ENCODE results near the gene ITPR1.

The ITPR1 gene

GRCh38 chr3:4512895-4513616 lies 19.9 kb downstream of the ITPR1 start:
- no peaks in the 10 kb centered on the region for H3K4me1 ChIP-seq (ENCODE audit: control insufficient read depth, insufficient read depth, low read length)
- H3K9ac ChIP-seq (ENCODE audit: low read length): no peak overlapping the region
- H3K4me3 ChIP-seq (ENCODE audit: low read length): no peak overlapping the region
- H3K27me3 ChIP-seq (replicated peaks; ENCODE audit: control insufficient read depth, insufficient read depth, low read length): peaks cover 7% of the 10 kb centered on the region
- no peaks in the 10 kb centered on the region for H3K9me3 ChIP-seq (ENCODE audit: control insufficient read depth, low read length)
- H3K36me3 ChIP-seq (ENCODE audit: control insufficient read depth, insufficient read depth, low read length, severe bottlenecking): no peaks in the 10 kb centered on the region
- no peak for DNase-seq (ENCODE audit: low read depth)

- Histone ChIP-seq H3K36me3 (ENCODE audit: control insufficient read depth, insufficient read depth, low read length, severe bottlenecking) (no peaks in the 10 kb centered on the region), H3K27me3 (replicated peaks; ENCODE audit: control insufficient read depth, insufficient read depth, low read length) (peaks cover 7% of the 10 kb centered on the region), H3K9ac (ENCODE audit: low read length) (no peak overlapping the region), H3K4me1 (ENCODE audit: control insufficient read depth, insufficient read depth, low read length) (no peaks in the 10 kb centered on the region), H3K9me3 (ENCODE audit: control insufficient read depth, low read length) (no peaks in the 10 kb centered on the region), H3K4me3 (ENCODE audit: low read length) (no peak overlapping the region)
- no peak for DNase-seq (ENCODE audit: low read depth)
Measured at GRCh38 chr3:4514321-4514720, 21.2 kb downstream of the ITPR1 start.

- peaks cover 7% of the 10 kb centered on the region for H3K27me3 ChIP-seq (replicated peaks; ENCODE audit: control insufficient read depth, insufficient read depth, low read length)
- no peaks in the 10 kb centered on the region for H3K9me3 ChIP-seq (ENCODE audit: control insufficient read depth, low read length)
- H3K4me3 ChIP-seq (ENCODE audit: low read length): no peak overlapping the region
- H3K4me1 ChIP-seq (ENCODE audit: control insufficient read depth, insufficient read depth, low read length): no peaks in the 10 kb centered on the region
- no peaks in the 10 kb centered on the region for H3K36me3 ChIP-seq (ENCODE audit: control insufficient read depth, insufficient read depth, low read length, severe bottlenecking)
- no peak for DNase-seq (ENCODE audit: low read depth)
- no peak overlapping the region for H3K9ac ChIP-seq (ENCODE audit: low read length)
Measured at GRCh38 chr3:4514916-4515315, 21.8 kb downstream of the ITPR1 start.

- DNase-seq (ENCODE audit: low read depth): no peak
- Histone ChIP-seq H3K4me3 (ENCODE audit: low read length) (no peak overlapping the region), H3K36me3 (ENCODE audit: control insufficient read depth, insufficient read depth, low read length, severe bottlenecking) (no peaks in the 10 kb centered on the region), H3K27me3 (replicated peaks; ENCODE audit: control insufficient read depth, insufficient read depth, low read length) (peaks cover 3% of the 10 kb centered on the region), H3K9ac (ENCODE audit: low read length) (no peak overlapping the region), H3K4me1 (ENCODE audit: control insufficient read depth, insufficient read depth, low read length) (no peaks in the 10 kb centered on the region), H3K9me3 (ENCODE audit: control insufficient read depth, low read length) (no peaks in the 10 kb centered on the region)
Measured at GRCh38 chr3:4515916-4516579, 22.9 kb downstream of the ITPR1 start.

GRCh38 chr3:4517093-4517492 lies 23.9 kb downstream of the ITPR1 start:
- Histone ChIP-seq H3K4me1 (ENCODE audit: control insufficient read depth, insufficient read depth, low read length) (no peaks in the 10 kb centered on the region), H3K9ac (ENCODE audit: low read length) (no peak overlapping the region), H3K36me3 (ENCODE audit: control insufficient read depth, insufficient read depth, low read length, severe bottlenecking) (no peaks in the 10 kb centered on the region), H3K4me3 (ENCODE audit: low read length) (no peak overlapping the region), H3K27me3 (replicated peaks; ENCODE audit: control insufficient read depth, insufficient read depth, low read length) (no peaks in the 10 kb centered on the region), H3K9me3 (ENCODE audit: control insufficient read depth, low read length) (no peaks in the 10 kb centered on the region)
- DNase-seq (ENCODE audit: low read depth): no peak

- Histone ChIP-seq H3K27me3 (replicated peaks; ENCODE audit: control insufficient read depth, insufficient read depth, low read length) (no peaks in the 10 kb centered on the region), H3K36me3 (ENCODE audit: control insufficient read depth, insufficient read depth, low read length, severe bottlenecking) (no peaks in the 10 kb centered on the region), H3K9me3 (ENCODE audit: control insufficient read depth, low read length) (no peaks in the 10 kb centered on the region), H3K9ac (ENCODE audit: low read length) (no peak overlapping the region), H3K4me3 (ENCODE audit: low read length) (no peak overlapping the region), H3K4me1 (ENCODE audit: control insufficient read depth, insufficient read depth, low read length) (no peaks in the 10 kb centered on the region)
- DNase-seq (ENCODE audit: low read depth): no peak
Measured at GRCh38 chr3:4517643-4518311, 24.6 kb downstream of the ITPR1 start.

GRCh38 chr3:4520033-4520816 lies 27.1 kb downstream of the ITPR1 start:
- Histone ChIP-seq H3K4me3 (ENCODE audit: low read length) (no peak overlapping the region), H3K9me3 (ENCODE audit: control insufficient read depth, low read length) (no peaks in the 10 kb centered on the region), H3K36me3 (ENCODE audit: control insufficient read depth, insufficient read depth, low read length, severe bottlenecking) (no peaks in the 10 kb centered on the region), H3K27me3 (replicated peaks; ENCODE audit: control insufficient read depth, insufficient read depth, low read length) (no peaks in the 10 kb centered on the region), H3K9ac (ENCODE audit: low read length) (no peak overlapping the region), H3K4me1 (ENCODE audit: control insufficient read depth, insufficient read depth, low read length) (peaks cover 15% of the 10 kb centered on the region)
- DNase-seq (ENCODE audit: low read depth): no peak

GRCh38 chr3:4522947-4523346 lies 29.8 kb downstream of the ITPR1 start:
- Histone ChIP-seq H3K9ac (ENCODE audit: low read length) (no peak overlapping the region), H3K4me3 (ENCODE audit: low read length) (no peak overlapping the region), H3K9me3 (ENCODE audit: control insufficient read depth, low read length) (no peaks in the 10 kb centered on the region), H3K4me1 (ENCODE audit: control insufficient read depth, insufficient read depth, low read length) (peaks cover 15% of the 10 kb centered on the region), H3K36me3 (ENCODE audit: control insufficient read depth, insufficient read depth, low read length, severe bottlenecking) (no peaks in the 10 kb centered on the region), H3K27me3 (replicated peaks; ENCODE audit: control insufficient read depth, insufficient read depth, low read length) (no peaks in the 10 kb centered on the region)
- DNase-seq (ENCODE audit: low read depth): no peak

GRCh38 chr3:4523710-4524698 lies 30.9 kb downstream of the ITPR1 start:
- DNase-seq (ENCODE audit: low read depth): peak; percentile 76
- H3K27me3 ChIP-seq (replicated peaks; ENCODE audit: control insufficient read depth, insufficient read depth, low read length): no peaks in the 10 kb centered on the region
- no peaks in the 10 kb centered on the region for H3K9me3 ChIP-seq (ENCODE audit: control insufficient read depth, low read length)
- peaks cover 23% of the 10 kb centered on the region for H3K4me1 ChIP-seq (ENCODE audit: control insufficient read depth, insufficient read depth, low read length)
- no peaks in the 10 kb centered on the region for H3K36me3 ChIP-seq (ENCODE audit: control insufficient read depth, insufficient read depth, low read length, severe bottlenecking)
- H3K9ac ChIP-seq (ENCODE audit: low read length): no peak overlapping the region
- H3K4me3 ChIP-seq (ENCODE audit: low read length): no peak overlapping the region

- H3K4me3 ChIP-seq (ENCODE audit: low read length): no peak overlapping the region
- H3K27me3 ChIP-seq (replicated peaks; ENCODE audit: control insufficient read depth, insufficient read depth, low read length): no peaks in the 10 kb centered on the region
- H3K9ac ChIP-seq (ENCODE audit: low read length): no peak overlapping the region
- no peaks in the 10 kb centered on the region for H3K36me3 ChIP-seq (ENCODE audit: control insufficient read depth, insufficient read depth, low read length, severe bottlenecking)
- peaks cover 26% of the 10 kb centered on the region for H3K4me1 ChIP-seq (ENCODE audit: control insufficient read depth, insufficient read depth, low read length)
- no peaks in the 10 kb centered on the region for H3K9me3 ChIP-seq (ENCODE audit: control insufficient read depth, low read length)
- no peak for DNase-seq (ENCODE audit: low read depth)
Measured at GRCh38 chr3:4525560-4526223, 32.5 kb downstream of the ITPR1 start.

Measured in adipocyte (in vitro differentiated cells).